ENCODE data around the gene SLC25A18. TPM values are rescaled to one million over a fixed set of nuclear protein-coding genes. Genes with fewer than 3 reads are reported as not detected.

SLC25A18 gene
- total RNA-seq, 4 donors from 2014 or later, result 0.93 to 5.3 (median 1.5) TPM

DNA sequence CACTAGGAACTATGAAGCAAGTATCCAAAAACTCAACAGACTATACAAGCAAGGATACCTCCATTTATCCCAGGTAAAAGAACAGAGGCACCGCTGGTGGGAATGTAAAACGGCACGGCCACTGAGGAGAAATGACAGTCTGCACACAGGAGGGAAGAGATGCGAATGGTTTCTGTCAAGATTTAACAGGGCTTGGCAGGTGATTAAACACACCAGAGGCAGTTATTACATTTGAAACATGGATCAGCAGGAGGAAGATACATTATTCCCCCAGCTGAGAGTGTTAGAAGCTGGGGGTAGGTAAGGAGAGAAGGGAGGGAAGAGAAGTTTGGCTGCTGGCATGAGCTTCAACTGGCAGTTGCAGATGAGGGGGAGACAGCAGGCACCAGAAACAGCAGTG, 35.0 kb downstream of the SLC25A18 start:
- no peak for ATAC-seq
- peaks cover 0 to 83% of the 10 kb centered on the region in 2 donors for H3K36me3 ChIP-seq
- peak overlapping the region in 2 of 4 donors; percentile 56 to 77 for H3K27ac ChIP-seq
- no peaks in the 10 kb centered on the region for H3K4me1 ChIP-seq
- no peak for TF ChIP-seq EP300 (IDR thresholded peaks at IDR 0.05)
- TF ChIP-seq POLR2AphosphoS5 (IDR thresholded peaks at IDR 0.05), result no peak
- TF ChIP-seq POLR2A (IDR thresholded peaks at IDR 0.05), result no peak
- TF ChIP-seq, protein P1, sequence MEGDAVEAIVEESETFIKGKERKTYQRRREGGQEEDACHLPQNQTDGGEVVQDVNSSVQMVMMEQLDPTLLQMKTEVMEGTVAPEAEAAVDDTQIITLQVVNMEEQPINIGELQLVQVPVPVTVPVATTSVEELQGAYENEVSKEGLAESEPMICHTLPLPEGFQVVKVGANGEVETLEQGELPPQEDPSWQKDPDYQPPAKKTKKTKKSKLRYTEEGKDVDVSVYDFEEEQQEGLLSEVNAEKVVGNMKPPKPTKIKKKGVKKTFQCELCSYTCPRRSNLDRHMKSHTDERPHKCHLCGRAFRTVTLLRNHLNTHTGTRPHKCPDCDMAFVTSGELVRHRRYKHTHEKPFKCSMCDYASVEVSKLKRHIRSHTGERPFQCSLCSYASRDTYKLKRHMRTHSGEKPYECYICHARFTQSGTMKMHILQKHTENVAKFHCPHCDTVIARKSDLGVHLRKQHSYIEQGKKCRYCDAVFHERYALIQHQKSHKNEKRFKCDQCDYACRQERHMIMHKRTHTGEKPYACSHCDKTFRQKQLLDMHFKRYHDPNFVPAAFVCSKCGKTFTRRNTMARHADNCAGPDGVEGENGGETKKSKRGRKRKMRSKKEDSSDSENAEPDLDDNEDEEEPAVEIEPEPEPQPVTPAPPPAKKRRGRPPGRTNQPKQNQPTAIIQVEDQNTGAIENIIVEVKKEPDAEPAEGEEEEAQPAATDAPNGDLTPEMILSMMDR (IDR thresholded peaks at IDR 0.05), result no peak
- H3K4me3 ChIP-seq, result no peak overlapping the region
- no peaks in the 10 kb centered on the region for H3K27me3 ChIP-seq
- no peaks in the 10 kb centered on the region for H3K9me3 ChIP-seq
- 89 to 91% methylated on average over 4 of the region's 4 CpGs for WGBS, 2 donors (ENCODE audit: low coverage in 1 of 2)

DNA sequence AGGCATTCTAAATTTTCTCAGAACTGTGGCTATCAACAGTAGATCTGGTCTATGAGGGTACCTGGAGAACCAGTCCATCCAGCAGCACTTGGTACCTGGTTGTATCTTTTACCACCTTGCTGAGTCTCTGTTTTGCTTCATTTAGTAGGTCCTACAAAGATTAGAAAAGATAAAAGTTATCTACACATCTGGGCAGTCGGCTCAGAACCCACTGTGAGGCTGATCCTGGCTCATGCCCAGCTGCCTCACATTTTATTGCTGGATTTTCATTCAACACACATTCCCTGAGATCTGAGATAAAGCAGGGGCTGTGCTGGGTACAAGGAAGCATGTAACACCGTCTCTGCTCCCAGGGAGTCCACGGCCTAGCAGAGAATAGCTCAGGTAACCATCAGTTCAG, 37.7 kb downstream of the SLC25A18 start:
- H3K4me1 ChIP-seq, result peaks cover 0 to 3% (median 0%) of the 10 kb centered on the region in 3 donors
- peaks cover 0 to 56% of the 10 kb centered on the region in 2 donors for H3K36me3 ChIP-seq
- H3K9me3 ChIP-seq, result no peaks in the 10 kb centered on the region
- H3K27ac ChIP-seq, result peak overlapping the region in 1 of 4 donors; percentile 21
- no peak for ATAC-seq
- H3K4me3 ChIP-seq, result no peak overlapping the region
- no peaks in the 10 kb centered on the region for H3K27me3 ChIP-seq
- TF ChIP-seq POLR2A (IDR thresholded peaks at IDR 0.05) (no peak), POLR2AphosphoS5 (IDR thresholded peaks at IDR 0.05) (no peak), EP300 (IDR thresholded peaks at IDR 0.05) (no peak)
- TF ChIP-seq, protein P1 (IDR thresholded peaks at IDR 0.05), result no peak
- WGBS, 2 donors (ENCODE audit: low coverage in 1 of 2), result 82 to 92% methylated on average over 2 to 3 of the region's 3 CpGs

DNA sequence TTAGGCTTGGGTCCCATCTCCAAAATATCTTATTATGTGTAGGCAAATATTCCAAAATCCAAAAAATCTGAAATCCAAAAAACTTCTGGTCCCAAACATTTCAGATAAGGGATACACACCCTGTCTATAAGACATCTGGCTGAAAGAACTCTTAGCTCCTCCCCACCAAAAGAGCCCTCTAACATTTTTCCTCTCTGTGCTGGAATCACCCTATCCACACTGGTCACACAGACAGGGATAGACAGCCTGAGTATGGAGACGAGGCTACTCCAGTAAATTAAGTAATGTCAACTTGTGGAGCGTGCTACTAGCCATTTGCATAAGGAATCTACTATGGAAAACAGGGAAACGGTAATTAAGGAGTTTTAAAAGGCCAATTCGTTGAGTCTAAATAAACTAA, 40.4 kb downstream of the SLC25A18 start:
- H3K4me3 ChIP-seq, result no peak overlapping the region
- peaks cover 0 to 44% of the 10 kb centered on the region in 2 donors for H3K36me3 ChIP-seq
- H3K27ac ChIP-seq, result no peak overlapping the region
- H3K4me1 ChIP-seq, result peaks cover 0 to 19% (median 0%) of the 10 kb centered on the region in 3 donors
- no peaks in the 10 kb centered on the region for H3K27me3 ChIP-seq
- TF ChIP-seq, protein P1 (IDR thresholded peaks at IDR 0.05), result no peak
- no peak for ATAC-seq
- WGBS, 2 donors (ENCODE audit: low coverage in 1 of 2), result 75 to 89% methylated on average over 4 of the region's 4 CpGs
- no peaks in the 10 kb centered on the region for H3K9me3 ChIP-seq

DNA sequence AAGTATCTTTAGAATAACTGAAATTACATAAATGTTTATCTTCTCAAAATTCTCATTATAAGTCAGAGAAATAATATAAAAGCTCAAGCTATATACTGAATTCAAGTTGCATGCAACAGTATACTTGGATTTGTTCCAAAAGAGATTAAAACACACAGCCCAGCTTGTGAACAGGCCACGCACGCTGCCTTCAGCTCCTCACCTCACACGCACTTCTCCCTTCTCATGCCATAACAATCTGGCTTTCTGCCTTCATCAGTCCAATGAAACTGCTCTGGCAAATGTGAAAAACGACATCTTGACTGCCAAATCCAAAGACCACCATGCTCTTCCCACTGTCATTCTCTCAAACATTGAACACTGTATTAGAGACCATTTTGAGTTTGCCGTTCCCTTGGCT, 43.2 kb downstream of the SLC25A18 start:
- H3K27ac ChIP-seq, result peak overlapping the region in 3 of 4 donors; percentile 21 to 65 (median 56)
- no peak for ATAC-seq
- no peak overlapping the region for H3K4me3 ChIP-seq
- H3K27me3 ChIP-seq, result no peaks in the 10 kb centered on the region
- 10 to 55% methylated on average over 3 to 5 of the region's 5 CpGs for WGBS, 2 donors (ENCODE audit: low coverage in 1 of 2)
- TF ChIP-seq, protein P1 (IDR thresholded peaks at IDR 0.05), result no peak
- no peak for TF ChIP-seq POLR2AphosphoS5 (IDR thresholded peaks at IDR 0.05)
- H3K9me3 ChIP-seq, result no peaks in the 10 kb centered on the region
- peaks cover 0 to 39% of the 10 kb centered on the region in 2 donors for H3K36me3 ChIP-seq
- peaks cover 0 to 19% (median 0%) of the 10 kb centered on the region in 3 donors for H3K4me1 ChIP-seq

DNA sequence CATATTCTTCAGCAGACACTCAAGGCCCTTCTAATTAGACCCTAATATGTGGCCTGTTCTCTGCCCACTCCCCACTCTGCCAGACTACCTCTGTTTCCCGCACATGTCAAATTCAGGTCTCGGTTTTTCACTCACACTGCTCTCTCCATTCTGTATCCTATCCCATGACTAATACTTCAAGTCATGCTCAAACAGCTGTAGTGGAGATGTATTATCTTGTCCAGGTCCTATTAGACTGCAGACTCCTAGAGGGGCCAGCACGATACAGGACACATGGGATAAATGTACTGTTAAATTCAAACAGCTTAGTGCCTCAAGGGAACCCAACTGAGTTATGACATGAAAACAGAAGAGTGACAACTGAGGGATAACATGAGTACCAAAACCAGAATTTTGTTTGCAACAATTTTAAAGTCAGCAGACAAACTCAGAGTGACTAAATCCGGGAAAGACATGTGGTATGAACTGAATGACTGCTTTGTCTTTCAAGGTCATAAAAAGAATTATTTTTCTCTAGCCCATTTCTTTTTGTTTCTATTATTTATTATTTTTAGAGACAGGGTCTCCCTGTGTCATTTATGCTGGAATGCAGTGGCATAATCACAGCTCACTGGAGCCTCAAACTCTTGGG, 44.7 kb downstream of the SLC25A18 start:
- WGBS, 2 donors (ENCODE audit: low coverage in 1 of 2), result 84 to 88% methylated on average over 2 to 4 of the region's 4 CpGs
- peaks cover 0 to 53% of the 10 kb centered on the region in 2 donors for H3K36me3 ChIP-seq
- H3K4me3 ChIP-seq, result no peak overlapping the region
- no peak for ATAC-seq
- H3K9me3 ChIP-seq, result no peaks in the 10 kb centered on the region
- TF ChIP-seq POLR2AphosphoS5 (IDR thresholded peaks at IDR 0.05), result no peak
- TF ChIP-seq, protein P1 (IDR thresholded peaks at IDR 0.05), result no peak
- no peak for TF ChIP-seq EP300 (IDR thresholded peaks at IDR 0.05)
- no peak for TF ChIP-seq POLR2A (IDR thresholded peaks at IDR 0.05)
- no peaks in the 10 kb centered on the region for H3K27me3 ChIP-seq
- H3K4me1 ChIP-seq, result peaks cover 0 to 19% (median 0%) of the 10 kb centered on the region in 3 donors
- peak overlapping the region in 2 of 4 donors; percentile 56 to 65 for H3K27ac ChIP-seq
